ENCODE results near the gene PTPRG. TPM values are rescaled to one million over a fixed set of nuclear protein-coding genes. Genes with fewer than 3 reads are reported as not detected.

PTPRG gene
- total RNA-seq, 1 experiment from 2014 or later = 32.1 TPM

DNA sequence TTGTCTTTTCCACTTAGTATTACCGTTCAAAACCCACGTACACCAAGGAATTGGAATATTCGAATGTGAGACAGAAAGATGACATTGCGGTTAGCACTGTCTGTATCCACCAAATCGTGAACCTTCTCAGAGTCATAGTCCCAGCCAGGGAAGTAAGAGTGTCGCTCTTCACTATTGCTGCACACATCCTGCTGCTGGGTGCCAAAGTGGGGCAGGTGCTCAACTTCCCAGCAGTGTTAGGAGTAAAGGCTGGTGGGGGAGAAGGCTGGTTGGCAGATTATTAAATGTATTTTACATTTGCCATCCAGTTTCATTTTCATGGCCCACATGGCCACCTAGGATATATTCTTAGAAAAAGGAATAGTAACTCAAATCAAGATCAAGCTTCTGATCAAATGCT lies 65.1 kb downstream of the PTPRG start:
- no peaks in the 10 kb centered on the region for H3K9me3 ChIP-seq (ENCODE audit: control insufficient read depth in 1 of 2, insufficient read depth in 1 of 2, low read depth in 1 of 2, low read length in 2 of 2)

DNA sequence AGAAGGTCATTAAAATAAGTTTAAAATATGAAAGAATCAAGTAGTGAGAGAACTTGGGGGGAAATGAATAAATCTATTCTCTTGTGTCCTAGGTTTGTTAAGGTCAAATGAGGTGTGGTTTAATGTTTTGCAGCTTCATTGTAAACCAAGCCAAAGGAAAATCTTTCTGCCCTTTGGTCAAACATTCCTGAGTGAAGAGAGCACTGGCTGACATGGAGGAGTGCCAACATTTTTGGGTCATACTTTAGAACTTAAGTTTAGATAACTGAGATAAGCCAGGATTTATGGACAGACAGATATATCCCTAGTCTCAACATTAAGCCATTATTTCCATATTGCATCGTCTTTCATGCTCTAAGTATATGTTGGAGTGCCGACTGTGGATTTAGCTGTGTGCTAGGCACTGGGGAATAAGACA lies 66.4 kb downstream of the PTPRG start:
- Histone ChIP-seq H3K79me2 (ENCODE audit: insufficient read depth, low read length) (no peaks in the 10 kb centered on the region; the same call in 1 of the 2 replicates), H3K4me2 (ENCODE audit: low read length) (peak overlapping the region; percentile 32; the same call in 1 of the 2 replicates), H3K9me2 (ENCODE audit: insufficient read depth) (no peaks in the 10 kb centered on the region), H3K27me3 (ENCODE audit: insufficient read depth, low read length) (no peaks in the 10 kb centered on the region), H3K36me3 (ENCODE audit: control insufficient read depth in 1 of 2, insufficient read depth in 2 of 2, low read length in 2 of 2) (no peaks in the 10 kb centered on the region), H4K20me1 (ENCODE audit: insufficient read depth) (no peaks in the 10 kb centered on the region), H3K27ac (ENCODE audit: low read depth, low read length) (no peak overlapping the region), H3K4me1 (ENCODE audit: control insufficient read depth in 1 of 2, insufficient read depth in 2 of 2, low read length in 2 of 2) (peaks cover 10 to 20% of the 10 kb centered on the region in 2 experiments), H2AFZ (ENCODE audit: low read depth, low read length, poor library complexity, severe bottlenecking) (no peak overlapping the region), H3K9me3 (ENCODE audit: control insufficient read depth in 1 of 2, insufficient read depth in 1 of 2, low read depth in 1 of 2, low read length in 2 of 2) (no peaks in the 10 kb centered on the region), H3K9ac (ENCODE audit: low read length) (no peak overlapping the region), H3K4me3 (replicated peaks in 1 of 2; ENCODE audit: low read depth in 1 of 2, low read length in 2 of 2) (no peak overlapping the region)
- ChIA-PET RAD21 (ENCODE audit: low non-redundant PET in 1 of 2, low total read pairs in 2 of 2, uncharacterized antibody in 2 of 2, unreplicated experiment in 2 of 2) (no interaction called here), POLR2A (no interaction called here), CTCF (no interaction called here)
- no peak for TF ChIP-seq ELF1 (IDR thresholded peaks at IDR 0.05; ENCODE audit: borderline replicate concordance, low read depth)
- DNase-seq (ENCODE audit: low read depth, low spot score) (no peak), ATAC-seq (0 out of 2 replicates have a peak, but pooled peaks have one; percentile 6)
- BruUV-seq (replicated peaks) = no TSS peak
- intact Hi-C loops (cut with micrococcal nuclease) = no loop called here

More for the DNA sequence above, 65.1 kb downstream of the PTPRG start:
- ChIA-PET POLR2A (no interaction called here), CTCF (no interaction called here), RAD21 (ENCODE audit: low non-redundant PET in 1 of 2, low total read pairs in 2 of 2, uncharacterized antibody in 2 of 2, unreplicated experiment in 2 of 2) (no interaction called here)
- Histone ChIP-seq H3K36me3 (ENCODE audit: control insufficient read depth in 1 of 2, insufficient read depth in 2 of 2, low read length in 2 of 2) (no peaks in the 10 kb centered on the region), H3K27ac (ENCODE audit: low read depth, low read length) (no peak overlapping the region), H2AFZ (ENCODE audit: low read depth, low read length, poor library complexity, severe bottlenecking) (no peak overlapping the region), H3K4me3 (replicated peaks in 1 of 2; ENCODE audit: low read depth in 1 of 2, low read length in 2 of 2) (no peak overlapping the region), H4K20me1 (ENCODE audit: insufficient read depth) (no peaks in the 10 kb centered on the region), H3K9me2 (ENCODE audit: insufficient read depth) (no peaks in the 10 kb centered on the region), H3K4me1 (ENCODE audit: control insufficient read depth in 1 of 2, insufficient read depth in 2 of 2, low read length in 2 of 2) (peaks cover 10 to 20% of the 10 kb centered on the region in 2 experiments), H3K79me2 (ENCODE audit: insufficient read depth, low read length) (no peaks in the 10 kb centered on the region), H3K9ac (ENCODE audit: low read length) (no peak overlapping the region), H3K4me2 (ENCODE audit: low read length) (no peak overlapping the region), H3K27me3 (ENCODE audit: insufficient read depth, low read length) (no peaks in the 10 kb centered on the region)
- BruUV-seq (replicated peaks) = no TSS peak
- ATAC-seq (no peak), DNase-seq (ENCODE audit: low read depth, low spot score) (no peak)
- intact Hi-C loops (cut with micrococcal nuclease) = no loop called here
- no peak for TF ChIP-seq SP1 (IDR thresholded peaks at IDR 0.05; ENCODE audit: low read depth)
- TF ChIP-seq, protein P1, sequence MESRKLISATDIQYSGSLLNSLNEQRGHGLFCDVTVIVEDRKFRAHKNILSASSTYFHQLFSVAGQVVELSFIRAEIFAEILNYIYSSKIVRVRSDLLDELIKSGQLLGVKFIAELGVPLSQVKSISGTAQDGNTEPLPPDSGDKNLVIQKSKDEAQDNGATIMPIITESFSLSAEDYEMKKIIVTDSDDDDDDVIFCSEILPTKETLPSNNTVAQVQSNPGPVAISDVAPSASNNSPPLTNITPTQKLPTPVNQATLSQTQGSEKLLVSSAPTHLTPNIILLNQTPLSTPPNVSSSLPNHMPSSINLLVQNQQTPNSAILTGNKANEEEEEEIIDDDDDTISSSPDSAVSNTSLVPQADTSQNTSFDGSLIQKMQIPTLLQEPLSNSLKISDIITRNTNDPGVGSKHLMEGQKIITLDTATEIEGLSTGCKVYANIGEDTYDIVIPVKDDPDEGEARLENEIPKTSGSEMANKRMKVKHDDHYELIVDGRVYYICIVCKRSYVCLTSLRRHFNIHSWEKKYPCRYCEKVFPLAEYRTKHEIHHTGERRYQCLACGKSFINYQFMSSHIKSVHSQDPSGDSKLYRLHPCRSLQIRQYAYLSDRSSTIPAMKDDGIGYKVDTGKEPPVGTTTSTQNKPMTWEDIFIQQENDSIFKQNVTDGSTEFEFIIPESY (IDR thresholded peaks at IDR 0.05; ENCODE audit: extremely low read depth, insufficient replicate concordance, low read length) = no peak
- TF ChIP-seq JUND (IDR thresholded peaks at IDR 0.05) = no peak
- no peak for TF ChIP-seq POLR2AphosphoS5 (IDR thresholded peaks at IDR 0.05; ENCODE audit: low read depth, low read length)
- TF ChIP-seq SIN3A (IDR thresholded peaks at IDR 0.05; ENCODE audit: low read depth) = no peak
- TF ChIP-seq EZH2phosphoT487 (IDR thresholded peaks at IDR 0.05; ENCODE audit: borderline replicate concordance) = no peak
